ENCODE results near the gene NFU1. TPM values are rescaled to one million over a fixed set of nuclear protein-coding genes. Genes with fewer than 3 reads are reported as not detected.

Gene NFU1
- total and polyA plus RNA-seq, 2 experiments from 2014 or later, result 39.9 to 102 TPM

GRCh38 chr2:69459936-69460335 is 22.7 kb upstream of the NFU1 start (continued):
- TF ChIP-seq CTCF (conservative IDR thresholded peaks at IDR 0.05; ENCODE audit: low read depth in 2 of 2) (no peak), POLR2AphosphoS5 (IDR thresholded peaks at IDR 0.05; ENCODE audit: low read depth) (no peak), STAT1 (IDR thresholded peaks at IDR 0.05; ENCODE audit: unreplicated experiment) (no peak), EZH2 (IDR thresholded peaks at IDR 0.05; ENCODE audit: low read depth, unreplicated experiment) (no peak)

DNA sequence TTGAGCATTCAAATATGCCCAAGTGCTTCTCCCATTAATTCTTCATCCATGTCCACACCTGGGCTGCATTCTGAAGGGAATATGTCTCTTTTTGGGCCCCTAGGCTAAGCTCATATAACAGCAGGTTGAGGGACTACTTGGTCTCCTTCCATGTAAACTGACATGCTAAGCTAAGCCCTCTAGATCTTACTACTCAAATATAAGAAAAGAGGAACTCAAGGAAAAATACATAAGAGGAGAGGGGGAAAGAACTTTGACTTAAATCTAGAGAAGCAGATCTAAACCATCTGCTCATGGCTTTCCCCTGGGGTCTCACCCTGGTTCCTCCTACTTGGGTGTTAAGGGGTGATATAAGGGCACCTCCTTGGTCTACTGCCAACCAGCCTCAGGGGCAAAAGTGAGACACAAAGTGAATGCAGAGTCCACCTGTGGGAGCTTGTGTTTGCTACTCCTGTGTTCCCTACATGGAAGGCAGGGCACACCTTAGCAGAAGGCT is 19.8 kb upstream of the NFU1 start:
- peaks cover 16% of the 10 kb centered on the region for H3K4me1 Mint-ChIP-seq
- H3K27ac Mint-ChIP-seq, result no peak overlapping the region
- no peaks in the 10 kb centered on the region for H3F3A ChIP-seq (replicated peaks; ENCODE audit: low read depth)
- H2AFZ ChIP-seq, result no peak overlapping the region
- H3K4me2 ChIP-seq, result no peak overlapping the region
- H3K79me2 ChIP-seq (replicated peaks; ENCODE audit: insufficient read depth), result no peaks in the 10 kb centered on the region
- H3K27ac ChIP-seq (ENCODE audit: low read depth), result no peak overlapping the region
- H3K4me3 Mint-ChIP-seq, result no peak overlapping the region
- no peak overlapping the region for H3K4me3 ChIP-seq
- H3K36me3 ChIP-seq (ENCODE audit: insufficient read depth), result no peaks in the 10 kb centered on the region
- H3K27me3 Mint-ChIP-seq (ENCODE audit: insufficient read depth, low read depth, poor library complexity), result peaks cover 3% of the 10 kb centered on the region
- ATAC-seq, result no peak
- H4K20me1 ChIP-seq (replicated peaks; ENCODE audit: insufficient read depth), result no peaks in the 10 kb centered on the region
- no peaks in the 10 kb centered on the region for H3K9me3 Mint-ChIP-seq
- no peaks in the 10 kb centered on the region for H3K36me3 Mint-ChIP-seq (ENCODE audit: low read depth)
- H3K9me2 ChIP-seq (ENCODE audit: insufficient read depth), result no peaks in the 10 kb centered on the region; the same call in 1 of the 2 replicates
- no peak for TF ChIP-seq JUNB (IDR thresholded peaks at IDR 0.05; ENCODE audit: unreplicated experiment)
- no peak for TF ChIP-seq ZNF462 (CRISPR knock-in tag; IDR thresholded peaks at IDR 0.05)
- no peak for DNase-seq (ENCODE audit: low spot score)
- no peaks in the 10 kb centered on the region for H3K27me3 ChIP-seq (ENCODE audit: insufficient read depth)
- H3K4me1 ChIP-seq (ENCODE audit: insufficient read depth), result peaks cover 15% of the 10 kb centered on the region

Measured in GM23338 (cell line).